Uterus (tissue), 2 donors: ENCODE data around the gene CHID1.

ENCODE experiments used
- CTCF ChIP-seq, 4 experiments: fragments of 200-600 bp in 2 of 4; fragments of 450-650 bp in 2 of 4; sonication (generic) in 2 of 4; IDR thresholded peaks; one replicate each; pipeline ENCODE4 v1.5.1; 2016 to 2019; ENCODE audit warnings: antibody characterized with exemption in 4 of 4, mild to moderate bottlenecking in 2 of 4, moderate library complexity in 1 of 4
- POLR2A ChIP-seq, 2 donors: fragments of 450-650 bp; IDR thresholded peaks; one replicate each; pipeline ENCODE4 v1.6.1; 2016; ENCODE audit warnings: antibody characterized with exemption in 2 of 2, mild to moderate bottlenecking in 1 of 2, moderate library complexity in 1 of 2

GRCh38 chr11:932435-932834 is 21.8 kb upstream of the CHID1 start:
- TF ChIP-seq CTCF (IDR thresholded peaks at IDR 0.05) (no peak), POLR2A (IDR thresholded peaks at IDR 0.05) (no peak)
